ENCODE data around the gene VEZF1.

DNA sequence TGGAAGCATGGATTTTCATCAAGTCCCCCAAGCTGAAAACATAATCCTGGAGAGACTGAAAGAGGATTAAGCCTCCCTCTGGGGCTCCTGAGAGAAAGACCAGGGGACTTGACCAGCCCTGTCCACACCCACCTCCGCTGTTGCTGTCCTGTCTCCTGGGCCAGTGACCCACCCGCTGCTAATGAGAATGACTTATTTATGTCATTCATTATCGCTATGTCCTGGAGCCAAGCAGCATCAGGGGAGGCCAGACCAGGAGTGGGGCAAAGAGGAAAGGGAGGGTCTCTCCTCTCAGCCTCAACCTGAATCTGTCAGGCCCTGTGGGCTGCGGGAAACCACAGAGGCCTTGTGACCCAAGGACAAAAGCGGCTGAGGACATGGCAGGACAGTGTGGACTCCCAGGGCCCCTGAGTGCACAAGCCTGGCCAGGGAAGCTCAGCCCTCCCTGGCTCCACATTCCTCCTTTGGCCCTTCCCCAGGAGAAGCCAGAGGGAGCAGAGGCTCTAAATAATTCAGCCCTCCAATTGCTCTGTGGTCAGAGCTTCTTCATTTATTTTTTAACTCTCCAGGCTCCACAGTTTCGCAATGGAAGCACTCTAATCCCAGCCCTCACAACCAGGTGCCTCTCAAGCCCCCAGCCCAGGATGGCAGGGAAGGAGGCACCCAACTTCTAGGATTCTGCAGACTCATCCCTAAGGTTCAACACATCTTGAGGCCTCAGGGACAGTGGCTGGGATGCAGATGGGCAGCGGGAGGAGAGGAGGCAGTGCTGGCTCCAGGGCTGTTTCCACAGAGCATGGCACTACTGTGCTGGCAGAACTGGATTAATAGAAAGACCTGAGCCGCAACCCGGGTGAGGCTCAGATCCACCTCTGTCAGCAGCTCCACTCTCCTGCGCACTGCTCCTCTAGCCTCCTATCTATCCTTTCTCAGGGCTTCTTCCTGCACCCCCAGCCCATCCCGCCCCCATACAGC, 51.9 kb downstream of the VEZF1 start:
- TF ChIP-seq EZH2 (IDR thresholded peaks at IDR 0.05; ENCODE audit: insufficient read depth, low read length) = no peak
- TF ChIP-seq, protein P1, sequence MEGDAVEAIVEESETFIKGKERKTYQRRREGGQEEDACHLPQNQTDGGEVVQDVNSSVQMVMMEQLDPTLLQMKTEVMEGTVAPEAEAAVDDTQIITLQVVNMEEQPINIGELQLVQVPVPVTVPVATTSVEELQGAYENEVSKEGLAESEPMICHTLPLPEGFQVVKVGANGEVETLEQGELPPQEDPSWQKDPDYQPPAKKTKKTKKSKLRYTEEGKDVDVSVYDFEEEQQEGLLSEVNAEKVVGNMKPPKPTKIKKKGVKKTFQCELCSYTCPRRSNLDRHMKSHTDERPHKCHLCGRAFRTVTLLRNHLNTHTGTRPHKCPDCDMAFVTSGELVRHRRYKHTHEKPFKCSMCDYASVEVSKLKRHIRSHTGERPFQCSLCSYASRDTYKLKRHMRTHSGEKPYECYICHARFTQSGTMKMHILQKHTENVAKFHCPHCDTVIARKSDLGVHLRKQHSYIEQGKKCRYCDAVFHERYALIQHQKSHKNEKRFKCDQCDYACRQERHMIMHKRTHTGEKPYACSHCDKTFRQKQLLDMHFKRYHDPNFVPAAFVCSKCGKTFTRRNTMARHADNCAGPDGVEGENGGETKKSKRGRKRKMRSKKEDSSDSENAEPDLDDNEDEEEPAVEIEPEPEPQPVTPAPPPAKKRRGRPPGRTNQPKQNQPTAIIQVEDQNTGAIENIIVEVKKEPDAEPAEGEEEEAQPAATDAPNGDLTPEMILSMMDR (IDR thresholded peaks at IDR 0.05; ENCODE audit: insufficient read depth, low read depth, low read length) = no peak
